HS-5 (cell line): ENCODE data around the gene OR2V1.
A peak's percentile ranks its signal among the peaks of the same experiment; 100 is the strongest.
"Not testable (repeated sequence)": the region's sequence is repeated elsewhere in the genome, so short reads cannot be mapped to it uniquely, and the experiment has no call there.

Experiments used
- DNase-seq: peaks from one replicate; pipeline ENCODE4 v3.0.0-alpha.2; 2012; ENCODE audit warnings: low read depth

Gene OR2V1

GRCh38 chr5:181160152-181160754 is 29.3 kb upstream of the OR2V1 start:
- DNase-seq: no peak

GRCh38 chr5:181159286-181160151 is 28.6 kb upstream of the OR2V1 start:
- DNase-seq: peak; percentile 61

- no peak for DNase-seq
Observed at GRCh38 chr5:181158869-181159268, 27.9 kb upstream of the OR2V1 start.

GRCh38 chr5:181156758-181157157 is 25.8 kb upstream of the OR2V1 start:
- no peak for DNase-seq

- DNase-seq: no peak
Observed at GRCh38 chr5:181153814-181154213, 22.8 kb upstream of the OR2V1 start.

GRCh38 chr5:181152406-181152805 is 21.4 kb upstream of the OR2V1 start:
- DNase-seq: no peak

GRCh38 chr5:181151146-181151545 is 20.2 kb upstream of the OR2V1 start:
- no peak for DNase-seq

- no peak for DNase-seq
Observed at GRCh38 chr5:181149806-181150733, 19.1 kb upstream of the OR2V1 start.

GRCh38 chr5:181149355-181149754 is 18.4 kb upstream of the OR2V1 start:
- DNase-seq: no peak

GRCh38 chr5:181146927-181147636 is 16.1 kb upstream of the OR2V1 start, which contains the start of gene OR2V2:
Gene OR2V2 (plus strand): TSS chr5:181147586. CDS start chr5:181154943, 7,357 bp downstream.
- not testable (repeated sequence) for DNase-seq

GRCh38 chr5:181145133-181145532 is 14.2 kb upstream of the OR2V1 start:
- no peak for DNase-seq

- no peak for DNase-seq
Observed at GRCh38 chr5:181142054-181142453, 11.1 kb upstream of the OR2V1 start.

- DNase-seq: no peak
Observed at GRCh38 chr5:181140766-181141165, 9.8 kb upstream of the OR2V1 start.

GRCh38 chr5:181138258-181138657 is 7.3 kb upstream of the OR2V1 start:
- no peak for DNase-seq

- no peak for DNase-seq
Observed at GRCh38 chr5:181136361-181136955, 5.5 kb upstream of the OR2V1 start.

- no peak for DNase-seq
Observed at GRCh38 chr5:181134259-181134658, 3.3 kb upstream of the OR2V1 start.

- DNase-seq: peak; percentile 65
Observed at GRCh38 chr5:181133610-181134231, 2.8 kb upstream of the OR2V1 start.

GRCh38 chr5:181133083-181133482 is 2.1 kb upstream of the OR2V1 start:
- DNase-seq: no peak

GRCh38 chr5:181131514-181131913 is 545 bp upstream of the OR2V1 start:
- DNase-seq: no peak

GRCh38 chr5:181130081-181130480 is 888 bp downstream of the OR2V1 start:
- not testable (repeated sequence) for DNase-seq

GRCh38 chr5:181129601-181130000 is 1.4 kb downstream of the OR2V1 start:
- no peak for DNase-seq
